WI38 (cell line): ENCODE measurements around the gene RFX7.

ENCODE experiments used
- H3K4me3 ChIP-seq: 2 replicates; pipeline ENCODE4 v1.5.1; 2011; ENCODE audit warnings: low read depth, mild to moderate bottlenecking, control low read depth, low read length
- CTCF ChIP-seq: IDR thresholded peaks from 2 replicates; pipeline ENCODE4 v1.5.1; 2012; ENCODE audit warnings: low read depth, mild to moderate bottlenecking, control low read depth, low read length

Gene RFX7

GRCh38 chr15:56228352-56228751, 15.3 kb downstream of the RFX7 start:
- H3K4me3 ChIP-seq = no peak overlapping the region
- no peak for TF ChIP-seq CTCF

GRCh38 chr15:56227780-56228179, 15.9 kb downstream of the RFX7 start:
- TF ChIP-seq CTCF = no peak
- no peak overlapping the region for H3K4me3 ChIP-seq

DNA sequence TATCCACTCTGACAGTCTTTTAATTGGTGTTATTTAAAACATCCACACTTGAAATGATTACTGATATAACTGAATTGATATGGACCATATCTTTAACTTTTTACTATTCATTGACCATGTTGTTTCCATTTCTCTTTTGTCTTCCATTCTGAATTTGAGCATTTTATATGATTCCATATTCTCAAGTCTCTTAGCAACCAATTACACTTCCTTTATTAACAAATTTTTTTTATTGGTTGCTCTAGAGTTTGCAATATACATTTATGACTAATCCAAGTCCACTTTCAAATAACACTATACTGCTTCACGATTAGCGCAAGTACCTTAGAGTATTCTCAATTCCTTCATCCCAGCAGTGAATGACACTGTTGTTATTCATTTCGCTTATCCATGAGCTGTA, 16.4 kb downstream of the RFX7 start:
- no peak for TF ChIP-seq CTCF
- H3K4me3 ChIP-seq = no peak overlapping the region

GRCh38 chr15:56225520-56225919, 18.2 kb downstream of the RFX7 start:
- H3K4me3 ChIP-seq = no peak overlapping the region
- no peak for TF ChIP-seq CTCF

DNA sequence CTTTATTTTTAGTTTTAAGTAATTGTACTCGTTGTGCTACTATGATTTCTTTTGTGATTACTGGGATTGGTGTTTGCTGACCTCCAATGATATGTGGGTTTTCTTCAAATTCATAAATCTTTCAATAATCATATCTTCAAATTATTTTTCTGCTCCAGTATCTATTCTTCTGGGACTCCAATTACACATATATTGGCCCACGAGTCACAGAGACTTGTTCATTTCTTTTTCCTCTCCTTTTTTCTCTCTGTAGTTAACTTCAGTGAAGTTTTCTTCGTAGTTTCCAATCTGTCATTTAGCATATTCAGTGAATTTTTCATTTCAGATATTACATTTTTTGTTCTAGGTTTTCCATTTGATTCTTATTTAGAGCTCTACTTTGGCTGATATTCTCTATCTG, 21.4 kb downstream of the RFX7 start:
- H3K4me3 ChIP-seq = no peak overlapping the region
- no peak for TF ChIP-seq CTCF

DNA sequence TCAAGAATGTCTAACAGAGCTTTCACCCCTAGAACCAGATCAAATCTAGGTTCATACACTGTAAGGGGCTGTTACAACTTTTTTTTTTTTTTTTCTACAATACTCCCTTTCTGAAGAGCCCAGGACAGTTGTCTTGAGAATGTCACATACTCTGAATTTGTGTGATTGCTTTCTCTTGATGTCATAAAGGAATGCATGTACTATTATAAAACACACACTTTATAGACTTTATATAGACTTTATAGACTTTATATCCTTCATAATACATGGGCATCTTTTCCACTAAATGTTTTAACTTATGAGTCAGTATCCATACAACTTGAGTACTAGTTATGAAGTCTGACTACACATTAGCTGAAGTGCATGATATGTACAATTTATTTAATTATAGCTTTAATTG, 26.3 kb downstream of the RFX7 start:
- H3K4me3 ChIP-seq = no peak overlapping the region
- TF ChIP-seq CTCF = no peak

DNA sequence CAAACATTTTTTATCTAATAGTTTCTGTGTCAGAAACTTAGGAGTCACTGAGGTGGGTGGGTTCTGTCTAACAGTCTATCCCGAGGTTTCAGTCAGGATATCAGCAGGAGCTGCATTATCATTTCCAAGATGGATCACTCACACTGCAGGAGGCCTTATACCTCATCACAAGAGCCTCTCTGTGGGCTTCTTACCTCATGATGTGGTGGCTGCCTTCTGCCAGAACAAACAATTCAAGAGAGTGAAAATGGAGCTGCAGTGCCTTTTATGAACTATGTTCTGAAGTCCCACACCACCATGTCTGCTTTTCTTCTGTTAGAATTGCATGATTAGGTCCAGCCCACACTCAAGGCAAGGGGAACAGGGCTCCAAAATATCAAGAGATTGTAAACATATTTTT, 27.9 kb downstream of the RFX7 start:
- H3K4me3 ChIP-seq = no peak overlapping the region
- TF ChIP-seq CTCF = no peak
